NCI-H2081 (cell line): ENCODE measurements around the gene USP36.
"Not testable (repeated sequence)": the region's sequence is repeated elsewhere in the genome, so short reads cannot be mapped to it uniquely, and the experiment has no call there.

Experiments
- DNase-seq, 2 experiments: peaks; one replicate each; lab custom pipeline; 2025; lab: John Stamatoyannopoulos, UW

Gene USP36

GRCh38 chr17:78840780-78841611, at the start of gene USP36:
TSS of gene USP36 (minus strand) at chr17:78840814. CDS start at chr17:78836363, 4,451 bp downstream.
- peak; percentile 100 for DNase-seq

- DNase-seq = not testable (repeated sequence)
Observed at GRCh38 chr17:78890096-78890495, 49.5 kb upstream of the USP36 start.

- no peak for DNase-seq
Observed at GRCh38 chr17:78889531-78889930, 48.9 kb upstream of the USP36 start.

- DNase-seq = peak; percentile 56 to 85
Observed at GRCh38 chr17:78888941-78889518, 48.4 kb upstream of the USP36 start.

GRCh38 chr17:78886954-78887353, 46.3 kb upstream of the USP36 start:
- DNase-seq = no peak

- no peak for DNase-seq
Observed at GRCh38 chr17:78885956-78886355, 45.3 kb upstream of the USP36 start.

GRCh38 chr17:78884876-78885667, 44.5 kb upstream of the USP36 start:
- no peak for DNase-seq

- no peak for DNase-seq
Observed at GRCh38 chr17:78884148-78884825, 43.7 kb upstream of the USP36 start.

- DNase-seq = peak; percentile 91 to 92
Observed at GRCh38 chr17:78883533-78884131, 43.0 kb upstream of the USP36 start.

GRCh38 chr17:78883089-78883532, 42.5 kb upstream of the USP36 start:
- no peak for DNase-seq

GRCh38 chr17:78882540-78883088, 42.0 kb upstream of the USP36 start:
- no peak for DNase-seq

GRCh38 chr17:78879635-78880186, 39.1 kb upstream of the USP36 start:
- DNase-seq = no peak

GRCh38 chr17:78878871-78879527, 38.4 kb upstream of the USP36 start:
- no peak for DNase-seq

- no peak for DNase-seq
Observed at GRCh38 chr17:78878261-78878660, 37.6 kb upstream of the USP36 start.

GRCh38 chr17:78876954-78877517, 36.4 kb upstream of the USP36 start:
- not testable (repeated sequence) for DNase-seq

- DNase-seq = no peak
Observed at GRCh38 chr17:78876094-78876597, 35.5 kb upstream of the USP36 start.

- no peak for DNase-seq
Observed at GRCh38 chr17:78875363-78876093, 34.9 kb upstream of the USP36 start.

GRCh38 chr17:78873519-78874340, 33.1 kb upstream of the USP36 start:
- peak; percentile 88 to 94 for DNase-seq
